COLO829 (cell line): ENCODE measurements around the gene ZNF555.
"Not testable (repeated sequence)": the region's sequence is repeated elsewhere in the genome, so short reads cannot be mapped to it uniquely, and the experiment has no call there.

Source experiments
- DNase-seq: peaks from one replicate; pipeline ENCODE4 v3.0.0; 2012; ENCODE audit warnings: low spot score

The ZNF555 gene

GRCh38 chr19:2807379-2808128 is 33.7 kb upstream of the ZNF555 start:
- DNase-seq, result no peak

GRCh38 chr19:2808129-2808941 is 32.9 kb upstream of the ZNF555 start:
- DNase-seq, result no peak

- DNase-seq, result no peak
Observed at GRCh38 chr19:2809387-2810140, 31.7 kb upstream of the ZNF555 start.

GRCh38 chr19:2810141-2811091 is 30.9 kb upstream of the ZNF555 start:
- no peak for DNase-seq

GRCh38 chr19:2811221-2811722 is 30.0 kb upstream of the ZNF555 start:
- no peak for DNase-seq

- DNase-seq, result no peak
Observed at GRCh38 chr19:2811735-2812413, 29.4 kb upstream of the ZNF555 start.

GRCh38 chr19:2812414-2813234 is 28.7 kb upstream of the ZNF555 start:
- no peak for DNase-seq

- DNase-seq, result no peak
Observed at GRCh38 chr19:2813235-2814160, 27.8 kb upstream of the ZNF555 start.

GRCh38 chr19:2814426-2814825 is 26.8 kb upstream of the ZNF555 start:
- no peak for DNase-seq

- no peak for DNase-seq
Observed at GRCh38 chr19:2815191-2815614, 26.1 kb upstream of the ZNF555 start.

GRCh38 chr19:2815923-2816322 is 25.4 kb upstream of the ZNF555 start:
- no peak for DNase-seq

GRCh38 chr19:2816641-2817040 is 24.6 kb upstream of the ZNF555 start:
- DNase-seq, result no peak

- DNase-seq, result not testable (repeated sequence)
Observed at GRCh38 chr19:2817237-2817829, 23.9 kb upstream of the ZNF555 start.

- DNase-seq, result peak; percentile 94
Observed at GRCh38 chr19:2819540-2820111, 21.6 kb upstream of the ZNF555 start, which contains the start of gene ZNF554. ZNF554 (plus strand) TSS chr19:2819868; CDS start chr19:2820072, 204 bp downstream.

GRCh38 chr19:2820112-2820702 is 21.1 kb upstream of the ZNF555 start:
- DNase-seq, result no peak

- DNase-seq, result no peak
Observed at GRCh38 chr19:2822846-2823245, 18.4 kb upstream of the ZNF555 start.

- no peak for DNase-seq
Observed at GRCh38 chr19:2823646-2824045, 17.6 kb upstream of the ZNF555 start.
